ENCODE results near the gene PI4K2B. TPM values are rescaled to one million over a fixed set of nuclear protein-coding genes. Genes with fewer than 3 reads are reported as not detected.
A peak's percentile ranks its signal among the peaks of the same experiment; 100 is the strongest.

Gene PI4K2B
- 19.3 TPM for total RNA-seq (2021; ENCODE audit: unreplicated experiment)
- 3.7 and 5.4 TPM in 2 replicates for polyA plus RNA-seq (2012)
- percentile 82 among the genes with signal in this experiment for Bru-seq, nascent RNA
- BruChase-seq, experiment 1, labeled RNA remaining after a 6-hour chase: percentile 98 among the genes with signal in this experiment
- percentile 97 among the genes with signal in this experiment for BruChase-seq, experiment 2, labeled RNA remaining after a 2-hour chase
- long read RNA-seq, transcript PI4K2B-201 (10 exons, 3,540 nt): major isoform, 90 of 102 reads
- long read RNA-seq, partial matches to known transcripts: 1 of 102 reads
- long read RNA-seq, other reads (novel, unspliced or antisense): 11 of 102 reads

- Histone ChIP-seq H3K4me1 (ENCODE audit: control insufficient read depth in 1 of 2, insufficient read depth in 2 of 2, low read length in 2 of 2) (peaks cover 10 to 15% of the 10 kb centered on the region in 2 experiments), H3K4me3 (replicated peaks in 1 of 2; ENCODE audit: low read depth in 1 of 2, low read length in 2 of 2) (peak within 1 kb of the TSS; percentile 77 to 79), H3K9me3 (ENCODE audit: control insufficient read depth in 1 of 2, insufficient read depth in 1 of 2, low read depth in 1 of 2, low read length in 2 of 2) (no peaks in the 10 kb centered on the region), H3K4me2 (ENCODE audit: low read length) (peak within 1 kb of the TSS; percentile 70), H2AFZ (ENCODE audit: low read depth, low read length, poor library complexity, severe bottlenecking) (peak within 1 kb of the TSS; percentile 24), H3K79me2 (ENCODE audit: insufficient read depth, low read length) (peaks cover 36% of the 10 kb centered on the region), H3K27me3 (ENCODE audit: insufficient read depth, low read length) (no peaks in the 10 kb centered on the region), H3K27ac (ENCODE audit: low read depth, low read length) (peak within 1 kb of the TSS; percentile 89), H3K9ac (ENCODE audit: low read length) (peak within 1 kb of the TSS; percentile 84), H3K36me3 (ENCODE audit: control insufficient read depth in 1 of 2, insufficient read depth in 2 of 2, low read length in 2 of 2) (no peaks in the 10 kb centered on the region), H3K9me2 (ENCODE audit: insufficient read depth) (no peaks in the 10 kb centered on the region), H4K20me1 (ENCODE audit: insufficient read depth) (no peaks in the 10 kb centered on the region)
- intact Hi-C loops (cut with micrococcal nuclease): loop anchor here (1.0 to 5.0 kb wide), 2 partner anchors 72 to 78 kb away; partner anchors contain the start of genes SEPSECS and ZCCHC4
- BruUV-seq (replicated peaks): no TSS peak
- ChIA-PET CTCF (interaction anchor here (3.8 kb wide), 1 partner anchor 79 kb away, joined by 19 read pairs; the partner anchor contains the start of gene ZCCHC4), RAD21 (ENCODE audit: low non-redundant PET in 1 of 2, low total read pairs in 2 of 2, uncharacterized antibody in 2 of 2, unreplicated experiment in 2 of 2) (interaction anchor here in 1 of 2 experiments (0.7 kb wide), 1 partner anchor 79 kb away, joined by 4 read pairs; the partner anchor contains the start of gene ZCCHC4), POLR2A (interaction anchor here (0.8 to 1.4 kb wide), 3 partner anchors 9 to 79 kb away, joined by 3 to 6 read pairs (median 4); partner anchors contain the start of gene ZCCHC4)
- TF ChIP-seq MAX (IDR thresholded peaks at IDR 0.05) (peak; percentile 84), ZFX (IDR thresholded peaks at IDR 0.05) (peak; percentile 75), ATF3 (IDR thresholded peaks at IDR 0.05) (no peak), RAD21 (IDR thresholded peaks at IDR 0.05; ENCODE audit: low read depth) (no peak), EZH2 (IDR thresholded peaks at IDR 0.05) (no peak), POLR2AphosphoS5 (IDR thresholded peaks at IDR 0.05; ENCODE audit: low read depth, low read length) (peak; percentile 85), POLR2A (IDR thresholded peaks at IDR 0.05; ENCODE audit: borderline replicate concordance, extremely low read depth, insufficient read depth, insufficient read length) (peak; percentile 82), SRF (IDR thresholded peaks at IDR 0.05; ENCODE audit: low read depth) (no peak), EZH2phosphoT487 (IDR thresholded peaks at IDR 0.05; ENCODE audit: borderline replicate concordance) (no peak), SIN3A (IDR thresholded peaks at IDR 0.05; ENCODE audit: low read depth) (peak; percentile 36; the same call in 1 of the 2 replicates)
- DNase-seq (ENCODE audit: low read depth, low spot score) (peak; percentile 76), ATAC-seq (peak; percentile 89)
These were observed at the start of gene PI4K2B for GRCh38 chr4:25233737-25234389. PI4K2B (plus strand) TSS chr4:25234033; CDS start chr4:25234164, 131 bp downstream.
